Spleen (tissue), 7 donors: ENCODE measurements around the gene ATXN1.

Experiments used
- POLR2A ChIP-seq, 3 donors: fragments of 450-650 bp; IDR thresholded peaks; one replicate each; pipeline ENCODE4 v1.5.1; 2017; ENCODE audit warnings: antibody characterized with exemption in 3 of 3, mild to moderate bottlenecking in 1 of 3
- TF ChIP-seq, protein P1 (sequence below), 11 experiments: fragments of 200-600 bp in 7 of 11; fragments of 450-650 bp in 4 of 11; sonication (generic) in 4 of 11; IDR thresholded peaks in 8 of 11; conservative IDR thresholded peaks in 3 of 11; 1 replicate in 7 of 11; 2 replicates in 4 of 11; pipeline versions ENCODE4 v1.4.0 to v1.8.0; 2016 to 2021; ENCODE audit warnings: antibody characterized with exemption in 11 of 11, inconsistent platforms in 4 of 11, mild to moderate bottlenecking in 1 of 11
- donor health status: DM: no; HTN: no; CAD: no; lungs with moderate emphysema.
- donor health status: DM: no; HTN: no; CAD: no.
- donor health status: DM: no; HTN: no; CAD: no.

DNA sequence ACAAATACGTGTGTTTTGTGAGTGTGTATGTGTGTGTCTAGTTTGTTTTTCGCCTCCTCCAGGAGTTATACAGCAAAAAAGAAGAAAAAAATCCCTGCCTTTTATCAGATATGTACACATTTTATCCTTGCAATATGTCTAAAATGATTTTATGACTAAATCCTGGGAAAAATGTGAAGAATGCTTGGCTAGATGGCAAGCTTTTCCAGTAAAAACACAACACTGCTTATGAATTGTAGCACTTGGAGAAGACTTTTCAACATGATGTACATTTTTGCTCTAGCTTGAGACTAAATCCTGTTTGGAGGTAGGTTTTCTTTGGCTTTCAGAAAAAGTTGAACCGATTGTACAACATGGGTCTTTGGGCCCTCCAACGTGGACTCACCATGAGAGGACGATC is 362.7 kb downstream of the ATXN1 start:
- TF ChIP-seq, protein P1, sequence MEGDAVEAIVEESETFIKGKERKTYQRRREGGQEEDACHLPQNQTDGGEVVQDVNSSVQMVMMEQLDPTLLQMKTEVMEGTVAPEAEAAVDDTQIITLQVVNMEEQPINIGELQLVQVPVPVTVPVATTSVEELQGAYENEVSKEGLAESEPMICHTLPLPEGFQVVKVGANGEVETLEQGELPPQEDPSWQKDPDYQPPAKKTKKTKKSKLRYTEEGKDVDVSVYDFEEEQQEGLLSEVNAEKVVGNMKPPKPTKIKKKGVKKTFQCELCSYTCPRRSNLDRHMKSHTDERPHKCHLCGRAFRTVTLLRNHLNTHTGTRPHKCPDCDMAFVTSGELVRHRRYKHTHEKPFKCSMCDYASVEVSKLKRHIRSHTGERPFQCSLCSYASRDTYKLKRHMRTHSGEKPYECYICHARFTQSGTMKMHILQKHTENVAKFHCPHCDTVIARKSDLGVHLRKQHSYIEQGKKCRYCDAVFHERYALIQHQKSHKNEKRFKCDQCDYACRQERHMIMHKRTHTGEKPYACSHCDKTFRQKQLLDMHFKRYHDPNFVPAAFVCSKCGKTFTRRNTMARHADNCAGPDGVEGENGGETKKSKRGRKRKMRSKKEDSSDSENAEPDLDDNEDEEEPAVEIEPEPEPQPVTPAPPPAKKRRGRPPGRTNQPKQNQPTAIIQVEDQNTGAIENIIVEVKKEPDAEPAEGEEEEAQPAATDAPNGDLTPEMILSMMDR (IDR thresholded peaks at IDR 0.05 in 8 of 11, conservative IDR thresholded peaks at IDR 0.05 in 3 of 11): no peak
- no peak for TF ChIP-seq POLR2A (IDR thresholded peaks at IDR 0.05)
